SHP77 (cell line): ENCODE results near the gene HOXB9.

Source experiments
- DNase-seq, 2 experiments: peaks; one replicate each; lab custom pipeline; 2025; lab: John Stamatoyannopoulos, UW

The HOXB9 gene

GRCh38 chr17:48626245-48627117 is at the start of gene HOXB9:
Gene HOXB9, minus strand, starts transcription at chr17:48626358. Its CDS starts 89 bp downstream, at chr17:48626269.
- DNase-seq = peak; percentile 83 to 85

GRCh38 chr17:48672340-48672739 is 46.2 kb upstream of the HOXB9 start:
- no peak for DNase-seq

GRCh38 chr17:48671697-48672171 is 45.6 kb upstream of the HOXB9 start:
- peak; percentile 49 to 55 for DNase-seq

- peak in 1 of 2 experiments; percentile 14 for DNase-seq
Measured at GRCh38 chr17:48663134-48663924, 37.2 kb upstream of the HOXB9 start.

- DNase-seq = no peak
Measured at GRCh38 chr17:48655913-48656312, 29.8 kb upstream of the HOXB9 start.

GRCh38 chr17:48649741-48650140 is 23.6 kb upstream of the HOXB9 start:
- no peak for DNase-seq

GRCh38 chr17:48647963-48648245 is 21.7 kb upstream of the HOXB9 start:
- DNase-seq = no peak

- DNase-seq = peak; percentile 25 to 41
Measured at GRCh38 chr17:48647103-48647962, 21.2 kb upstream of the HOXB9 start.

- peak; percentile 74 to 86 for DNase-seq
Measured at GRCh38 chr17:48646183-48647102, 20.3 kb upstream of the HOXB9 start.

GRCh38 chr17:48645639-48646182 is 19.6 kb upstream of the HOXB9 start:
- DNase-seq = no peak

- DNase-seq = no peak
Measured at GRCh38 chr17:48644910-48645557, 18.9 kb upstream of the HOXB9 start.

- no peak for DNase-seq
Measured at GRCh38 chr17:48644159-48644558, 18.0 kb upstream of the HOXB9 start.

- DNase-seq = no peak
Measured at GRCh38 chr17:48643697-48644012, 17.5 kb upstream of the HOXB9 start.

GRCh38 chr17:48642843-48643696 is 16.9 kb upstream of the HOXB9 start:
- DNase-seq = no peak

- DNase-seq = no peak
Measured at GRCh38 chr17:48642059-48642842, 16.1 kb upstream of the HOXB9 start.

GRCh38 chr17:48641541-48642058 is 15.4 kb upstream of the HOXB9 start:
- DNase-seq = no peak

GRCh38 chr17:48640858-48641180 is 14.7 kb upstream of the HOXB9 start:
- DNase-seq = no peak
